ENCODE measurements around the gene C1orf159. TPM values are rescaled to one million over a fixed set of nuclear protein-coding genes. Genes with fewer than 3 reads are reported as not detected.

Gene C1orf159
- total and polyA plus RNA-seq, 12 donors: 2.9 to 14.0 (median 4.1) TPM

DNA sequence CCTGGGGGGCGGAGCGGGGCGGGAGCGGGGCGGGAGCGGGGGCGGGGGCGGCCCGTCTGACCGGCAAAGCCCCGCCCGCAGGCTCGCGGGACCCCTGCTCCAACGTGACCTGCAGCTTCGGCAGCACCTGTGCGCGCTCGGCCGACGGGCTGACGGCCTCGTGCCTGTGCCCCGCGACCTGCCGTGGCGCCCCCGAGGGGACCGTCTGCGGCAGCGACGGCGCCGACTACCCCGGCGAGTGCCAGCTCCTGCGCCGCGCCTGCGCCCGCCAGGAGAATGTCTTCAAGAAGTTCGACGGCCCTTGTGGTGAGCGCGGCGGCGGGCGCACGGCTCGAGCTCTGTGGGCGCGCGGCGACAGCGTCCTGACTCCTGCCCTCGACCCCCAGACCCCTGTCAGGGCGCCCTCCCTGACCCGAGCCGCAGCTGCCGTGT, 74.8 kb downstream of the C1orf159 start:
- DNase-seq: no peak
- ATAC-seq: peak in 1 of 8 donors; percentile 1

DNA sequence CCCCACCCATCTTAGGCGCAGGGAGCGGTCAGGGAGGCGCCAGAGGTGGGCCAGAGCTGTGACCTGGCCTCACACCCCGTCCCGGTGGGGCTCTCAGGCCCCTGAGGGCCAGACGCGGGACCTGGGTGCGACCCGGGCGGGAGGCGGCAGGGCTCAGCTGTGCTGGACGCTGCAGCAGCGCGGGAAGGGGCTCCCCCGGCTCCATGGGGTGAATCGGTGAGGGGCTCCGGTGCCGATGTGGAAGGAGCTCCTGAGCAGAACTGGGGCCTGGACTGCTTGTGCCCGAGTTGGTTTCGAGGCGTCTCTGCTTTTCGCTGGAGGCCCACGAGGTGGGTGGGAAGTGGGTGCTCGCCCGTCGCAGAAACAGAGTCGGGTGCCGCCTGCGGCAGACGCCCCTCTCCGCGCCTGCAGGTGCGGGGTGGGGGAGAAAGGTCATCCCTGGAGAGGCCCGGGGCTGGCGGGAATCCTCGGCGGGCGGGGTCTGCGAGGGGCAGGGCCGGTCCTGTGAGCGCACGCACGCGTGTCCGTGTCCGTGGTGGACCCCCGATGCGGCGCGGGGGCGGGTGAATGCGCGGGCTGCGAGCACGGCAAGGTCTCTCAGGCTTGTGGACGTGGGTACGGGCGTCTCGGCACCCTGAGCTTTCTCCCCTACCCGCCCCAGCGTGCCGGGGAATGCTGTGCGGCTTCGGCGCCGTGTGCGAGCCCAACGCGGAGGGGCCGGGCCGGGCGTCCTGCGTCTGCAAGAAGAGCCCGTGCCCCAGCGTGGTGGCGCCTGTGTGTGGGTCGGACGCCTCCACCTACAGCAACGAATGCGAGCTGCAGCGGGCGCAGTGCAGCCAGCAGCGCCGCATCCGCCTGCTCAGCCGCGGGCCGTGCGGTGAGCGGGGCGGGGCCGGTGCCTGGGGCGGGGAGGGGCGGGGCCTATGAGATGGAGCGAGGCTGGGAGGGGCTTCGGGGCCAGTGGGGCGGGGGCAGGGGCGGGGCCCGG, 75.6 kb downstream of the C1orf159 start:
- peak overlapping the region; percentile 22 to 61 (median 49) for H3K4me3 ChIP-seq
- H3K36me3 ChIP-seq: peaks cover 0 to 51% (median 0%) of the 10 kb centered on the region in 9 donors
- no peak overlapping the region for H3K27ac ChIP-seq
- peaks cover 9 to 29% (median 15%) of the 10 kb centered on the region in 9 donors for H3K4me1 ChIP-seq
- no peaks in the 10 kb centered on the region for H3K9me3 ChIP-seq
- peak; percentile 69 to 87 (median 81) for ATAC-seq
- intact Hi-C loops (cut with DNase I): no loop called here
- peaks cover 0 to 53% (median 0%) of the 10 kb centered on the region in 7 donors for H3K27me3 ChIP-seq
- DNase-seq: peak; percentile 52 to 79
- TF ChIP-seq, protein P1, sequence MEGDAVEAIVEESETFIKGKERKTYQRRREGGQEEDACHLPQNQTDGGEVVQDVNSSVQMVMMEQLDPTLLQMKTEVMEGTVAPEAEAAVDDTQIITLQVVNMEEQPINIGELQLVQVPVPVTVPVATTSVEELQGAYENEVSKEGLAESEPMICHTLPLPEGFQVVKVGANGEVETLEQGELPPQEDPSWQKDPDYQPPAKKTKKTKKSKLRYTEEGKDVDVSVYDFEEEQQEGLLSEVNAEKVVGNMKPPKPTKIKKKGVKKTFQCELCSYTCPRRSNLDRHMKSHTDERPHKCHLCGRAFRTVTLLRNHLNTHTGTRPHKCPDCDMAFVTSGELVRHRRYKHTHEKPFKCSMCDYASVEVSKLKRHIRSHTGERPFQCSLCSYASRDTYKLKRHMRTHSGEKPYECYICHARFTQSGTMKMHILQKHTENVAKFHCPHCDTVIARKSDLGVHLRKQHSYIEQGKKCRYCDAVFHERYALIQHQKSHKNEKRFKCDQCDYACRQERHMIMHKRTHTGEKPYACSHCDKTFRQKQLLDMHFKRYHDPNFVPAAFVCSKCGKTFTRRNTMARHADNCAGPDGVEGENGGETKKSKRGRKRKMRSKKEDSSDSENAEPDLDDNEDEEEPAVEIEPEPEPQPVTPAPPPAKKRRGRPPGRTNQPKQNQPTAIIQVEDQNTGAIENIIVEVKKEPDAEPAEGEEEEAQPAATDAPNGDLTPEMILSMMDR (IDR thresholded peaks at IDR 0.05): peak in 4 of 9 donors; percentile 4 to 25 (median 16)
- WGBS, 2 donors: 7 to 10% methylated on average over 74 to 99 of the region's 99 CpGs

More for the DNA sequence above, 74.8 kb downstream of the C1orf159 start:
- Histone ChIP-seq H3K27ac (no peak overlapping the region), H3K9me3 (no peaks in the 10 kb centered on the region), H3K27me3 (peaks cover 0 to 44% (median 0%) of the 10 kb centered on the region in 7 donors), H3K4me1 (peaks cover 9 to 29% (median 15%) of the 10 kb centered on the region in 9 donors), H3K36me3 (peaks cover 0 to 53% (median 0%) of the 10 kb centered on the region in 9 donors), H3K4me3 (no peak overlapping the region)
- TF ChIP-seq, protein P1 (IDR thresholded peaks at IDR 0.05): no peak
- intact Hi-C loops (cut with DNase I): no loop called here
- 51 to 69% methylated on average over 45 to 53 of the region's 60 CpGs for WGBS, 2 donors

DNA sequence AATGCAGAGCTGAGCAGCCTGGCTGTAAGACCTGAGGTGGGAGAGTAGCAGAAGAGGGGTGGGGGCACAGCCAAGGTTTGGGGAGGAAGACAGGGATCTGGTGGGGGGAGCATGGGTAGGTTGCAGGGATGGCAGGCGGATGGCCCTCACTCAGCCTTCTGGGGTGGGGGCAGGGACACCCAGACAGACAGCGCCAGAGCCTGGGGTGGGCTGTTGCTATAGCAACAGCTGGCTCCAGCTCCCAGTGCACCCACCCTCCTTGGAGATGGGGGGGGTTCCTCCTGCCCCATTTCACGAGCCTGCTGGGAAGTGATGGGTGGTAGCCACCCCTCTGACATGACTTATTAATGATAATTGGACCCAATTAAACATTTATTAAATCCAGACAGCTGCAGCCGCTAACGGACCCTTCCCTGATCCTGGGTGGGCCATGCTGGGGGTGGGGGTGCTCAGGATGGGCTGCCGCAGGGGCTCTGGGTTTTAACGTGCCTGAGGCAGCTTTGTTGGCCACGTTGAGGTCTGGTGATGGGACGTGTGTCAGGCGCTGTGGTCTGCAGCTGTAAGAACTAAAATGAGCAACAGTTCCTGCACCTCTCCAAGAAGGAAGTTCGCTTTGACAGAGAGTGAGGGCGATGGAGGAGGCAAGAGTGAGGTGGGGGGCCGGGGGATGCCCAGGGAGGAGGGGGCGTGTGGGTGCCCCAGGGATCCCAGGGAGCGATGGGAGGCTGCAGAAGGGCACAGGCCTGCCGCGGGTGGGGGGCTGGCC, 76.6 kb downstream of the C1orf159 start:
- Histone ChIP-seq H3K9me3 (no peaks in the 10 kb centered on the region), H3K4me3 (peak overlapping the region in 1 of 10 donors; percentile 49), H3K27me3 (peaks cover 0 to 62% (median 6%) of the 10 kb centered on the region in 7 donors), H3K36me3 (peaks cover 0 to 46% (median 0%) of the 10 kb centered on the region in 9 donors), H3K4me1 (peaks cover 9 to 35% (median 18%) of the 10 kb centered on the region in 9 donors), H3K27ac (no peak overlapping the region)
- WGBS, 2 donors: 55 to 63% methylated on average over 16 to 17 of the region's 17 CpGs
- ATAC-seq: no peak
- DNase-seq: no peak
- TF ChIP-seq, protein P1 (IDR thresholded peaks at IDR 0.05): no peak
- intact Hi-C loops (cut with DNase I): loop anchor here in 1 of 10 donors (10.0 kb wide), 1 partner anchor 255 kb away; no protein-coding TSS in a partner anchor

DNA sequence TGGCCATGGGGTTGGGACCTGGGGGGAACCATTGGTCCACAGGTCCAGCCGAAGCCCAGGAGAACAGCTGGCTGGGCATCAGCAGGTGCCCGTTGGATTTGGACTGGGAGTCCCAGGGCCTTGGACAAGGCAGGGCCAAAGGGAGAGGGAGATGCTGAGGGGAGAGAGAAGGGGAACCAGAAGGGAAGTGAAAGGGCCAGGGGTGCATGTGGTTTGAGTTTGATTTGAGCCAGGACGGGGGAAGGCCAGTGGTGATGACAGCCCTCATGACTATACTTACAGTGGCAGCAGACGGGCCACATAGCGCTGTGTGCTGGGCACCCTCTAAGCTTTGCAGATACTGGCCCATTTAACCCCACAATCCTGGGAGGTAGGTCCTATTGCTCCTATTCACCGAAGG, 77.2 kb downstream of the C1orf159 start:
- TF ChIP-seq, protein P1 (IDR thresholded peaks at IDR 0.05): no peak
- H3K4me1 ChIP-seq: peaks cover 9 to 41% (median 21%) of the 10 kb centered on the region in 9 donors
- peaks cover 0 to 40% (median 0%) of the 10 kb centered on the region in 9 donors for H3K36me3 ChIP-seq
- H3K4me3 ChIP-seq: no peak overlapping the region
- H3K27ac ChIP-seq: no peak overlapping the region
- 89 to 90% methylated on average over 6 of the region's 6 CpGs for WGBS, 2 donors
- no peaks in the 10 kb centered on the region for H3K9me3 ChIP-seq
- DNase-seq (no peak), ATAC-seq (no peak)
- intact Hi-C loops (cut with DNase I): loop anchor here in 1 of 10 donors (10.0 kb wide), 1 partner anchor 256 kb away; no protein-coding TSS in a partner anchor
- peaks cover 0 to 69% (median 12%) of the 10 kb centered on the region in 7 donors for H3K27me3 ChIP-seq

All from heart right ventricle (tissue), 16 donors.